Ascending aorta (tissue), 2 donors: Measurements from ENCODE around the gene DIPK1A. TPM values are rescaled to one million over a fixed set of nuclear protein-coding genes. Genes with fewer than 3 reads are reported as not detected.

Experiments used
- DNase-seq, 2 donors: peaks; one replicate each; pipeline ENCODE4 v3.0.0-alpha.2; 2019; ENCODE audit warnings: low spot score in 2 of 2
- H3K27ac ChIP-seq, 2 donors: fragments of 200-600 bp; sonication (generic); one replicate each; pipeline ENCODE4 v1.5.1; 2016 to 2017; ENCODE audit warnings: mild to moderate bottlenecking in 1 of 2
- H3K27me3 ChIP-seq: fragments of 200-600 bp; sonication (generic); one replicate; pipeline ENCODE4 v1.5.1; 2017
- H3K36me3 ChIP-seq, 2 donors: fragments of 200-600 bp; sonication (generic); one replicate each; pipeline ENCODE4 v1.5.1; 2016
- H3K4me1 ChIP-seq, 2 donors: fragments of 200-600 bp; sonication (generic); one replicate each; pipeline ENCODE4 v1.5.1; 2016 to 2017; ENCODE audit warnings: mild to moderate bottlenecking in 1 of 2
- H3K4me3 ChIP-seq, 2 donors: fragments of 200-600 bp; sonication (generic); one replicate each; pipeline ENCODE4 v1.5.1; 2016 to 2017; ENCODE audit warnings: mild to moderate bottlenecking in 1 of 2
- H3K9me3 ChIP-seq, 2 donors: fragments of 200-600 bp; sonication (generic); one replicate each; pipeline ENCODE4 v1.5.1; 2016
- intact Hi-C: fragments of 100-400 bp; cut with DNase I; formaldehyde crosslinking; loops from one replicate; pipeline ENCODE4 v1.15.1; 2023
- total RNA-seq: library from RNA; depleted of rRNA; stranded (reverse); fragments of >200 nt; gene quantifications from one replicate; pipeline ENCODE4 v1.1.0, GENCODE V29; 2016
- TF ChIP-seq, protein P1 (sequence below), 3 experiments: fragments of 200-600 bp in 2 of 3; fragments of 450-650 bp in 1 of 3; sonication (generic) in 2 of 3; IDR thresholded peaks; one replicate each; pipeline ENCODE4 v1.5.1; 2016 to 2019; ENCODE audit warnings: antibody characterized with exemption in 3 of 3, mild to moderate bottlenecking in 1 of 3, moderate library complexity in 1 of 3

The DIPK1A gene
- total RNA-seq, 1 donor from 2014 or later = 7.0 TPM

- no peaks in the 10 kb centered on the region for H3K27me3 ChIP-seq
- H3K9me3 ChIP-seq = no peaks in the 10 kb centered on the region
- peak overlapping the region; percentile 6 to 42 for H3K27ac ChIP-seq
- H3K36me3 ChIP-seq = no peaks in the 10 kb centered on the region
- peaks cover 0 to 21% of the 10 kb centered on the region in 2 donors for H3K4me1 ChIP-seq
- TF ChIP-seq, protein P1, sequence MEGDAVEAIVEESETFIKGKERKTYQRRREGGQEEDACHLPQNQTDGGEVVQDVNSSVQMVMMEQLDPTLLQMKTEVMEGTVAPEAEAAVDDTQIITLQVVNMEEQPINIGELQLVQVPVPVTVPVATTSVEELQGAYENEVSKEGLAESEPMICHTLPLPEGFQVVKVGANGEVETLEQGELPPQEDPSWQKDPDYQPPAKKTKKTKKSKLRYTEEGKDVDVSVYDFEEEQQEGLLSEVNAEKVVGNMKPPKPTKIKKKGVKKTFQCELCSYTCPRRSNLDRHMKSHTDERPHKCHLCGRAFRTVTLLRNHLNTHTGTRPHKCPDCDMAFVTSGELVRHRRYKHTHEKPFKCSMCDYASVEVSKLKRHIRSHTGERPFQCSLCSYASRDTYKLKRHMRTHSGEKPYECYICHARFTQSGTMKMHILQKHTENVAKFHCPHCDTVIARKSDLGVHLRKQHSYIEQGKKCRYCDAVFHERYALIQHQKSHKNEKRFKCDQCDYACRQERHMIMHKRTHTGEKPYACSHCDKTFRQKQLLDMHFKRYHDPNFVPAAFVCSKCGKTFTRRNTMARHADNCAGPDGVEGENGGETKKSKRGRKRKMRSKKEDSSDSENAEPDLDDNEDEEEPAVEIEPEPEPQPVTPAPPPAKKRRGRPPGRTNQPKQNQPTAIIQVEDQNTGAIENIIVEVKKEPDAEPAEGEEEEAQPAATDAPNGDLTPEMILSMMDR (IDR thresholded peaks at IDR 0.05) = no peak
- intact Hi-C loops = no loop called here
- no peak for DNase-seq
- no peak overlapping the region for H3K4me3 ChIP-seq
Measured at GRCh38 chr1:92956254-92957029, 4.8 kb downstream of the DIPK1A start.

- H3K27me3 ChIP-seq = no peaks in the 10 kb centered on the region
- no peaks in the 10 kb centered on the region for H3K9me3 ChIP-seq
- no peaks in the 10 kb centered on the region for H3K36me3 ChIP-seq
- H3K4me1 ChIP-seq = peaks cover 0 to 22% of the 10 kb centered on the region in 2 donors
- DNase-seq = no peak
- intact Hi-C loops = no loop called here
- no peak overlapping the region for H3K27ac ChIP-seq
- TF ChIP-seq, protein P1 (IDR thresholded peaks at IDR 0.05) = no peak
- H3K4me3 ChIP-seq = no peak overlapping the region
Measured at GRCh38 chr1:92953491-92953890, 7.8 kb downstream of the DIPK1A start.

GRCh38 chr1:92952714-92953113, 8.5 kb downstream of the DIPK1A start:
- peak overlapping the region in 1 of 2 donors; percentile 77 for H3K27ac ChIP-seq
- TF ChIP-seq, protein P1 (IDR thresholded peaks at IDR 0.05) = no peak

GRCh38 chr1:92951141-92951582, 10.1 kb downstream of the DIPK1A start:
- no peaks in the 10 kb centered on the region for H3K27me3 ChIP-seq
- intact Hi-C loops = no loop called here
- H3K4me1 ChIP-seq = peaks cover 0 to 12% of the 10 kb centered on the region in 2 donors
- TF ChIP-seq, protein P1 (IDR thresholded peaks at IDR 0.05) = no peak
- peak overlapping the region; percentile 76 to 77 for H3K27ac ChIP-seq
- H3K4me3 ChIP-seq = no peak overlapping the region
- no peaks in the 10 kb centered on the region for H3K9me3 ChIP-seq
- no peak for DNase-seq
- H3K36me3 ChIP-seq = no peaks in the 10 kb centered on the region

More at GRCh38 chr1:92952714-92953113, 8.5 kb downstream of the DIPK1A start:
- no peaks in the 10 kb centered on the region for H3K36me3 ChIP-seq
- no peaks in the 10 kb centered on the region for H3K27me3 ChIP-seq
- H3K4me1 ChIP-seq = peaks cover 0 to 22% of the 10 kb centered on the region in 2 donors
- intact Hi-C loops = no loop called here
- H3K4me3 ChIP-seq = no peak overlapping the region
- no peaks in the 10 kb centered on the region for H3K9me3 ChIP-seq
- DNase-seq = no peak

- H3K27me3 ChIP-seq = no peaks in the 10 kb centered on the region
- H3K36me3 ChIP-seq = no peaks in the 10 kb centered on the region
- H3K4me1 ChIP-seq = peaks cover 0 to 15% of the 10 kb centered on the region in 2 donors
- intact Hi-C loops = no loop called here
- H3K9me3 ChIP-seq = no peaks in the 10 kb centered on the region
- TF ChIP-seq, protein P1 (IDR thresholded peaks at IDR 0.05) = no peak
- H3K27ac ChIP-seq = peak overlapping the region; percentile 76 to 77
- DNase-seq = no peak
- H3K4me3 ChIP-seq = no peak overlapping the region
Measured at GRCh38 chr1:92949937-92950817, 11.1 kb downstream of the DIPK1A start.
